Heart left ventricle (tissue), 16 donors: ENCODE results near the gene ZSWIM8. TPM values are rescaled to one million over a fixed set of nuclear protein-coding genes. Genes with fewer than 3 reads are reported as not detected.
A peak's percentile ranks its signal among the peaks of the same experiment; 100 is the strongest.

Experiments
- ATAC-seq, 4 donors: fragments of 200-7000 bp; cut with Tn5 transposase; one replicate each; pipeline ENCODE4 v1.9.1; 2020 to 2022; ENCODE audit warnings: moderate library complexity in 4 of 4, mild to moderate bottlenecking in 3 of 4, moderate number of reproducible peaks in 1 of 4
- DNase-seq, 5 donors: peaks; one replicate each; pipeline ENCODE4 v3.0.0-alpha.2; 2020
- H3K27ac ChIP-seq, 12 donors: fragments of 200-600 bp; sonication (generic) in 4 of 12; one replicate each; pipeline versions ENCODE4 v1.5.0 to v1.8.0; 2016 to 2022; ENCODE audit warnings: mild to moderate bottlenecking in 2 of 12
- H3K27me3 ChIP-seq, 9 donors: fragments of 200-600 bp; sonication (generic) in 2 of 9; one replicate each; pipeline versions ENCODE4 v1.5.1 to v1.8.0; 2016 to 2022; ENCODE audit warnings: mild to moderate bottlenecking in 3 of 9
- H3K36me3 ChIP-seq, 9 donors: fragments of 200-600 bp; sonication (generic) in 2 of 9; one replicate each; pipeline versions ENCODE4 v1.5.0 to v1.8.0; 2018 to 2022; ENCODE audit warnings: mild to moderate bottlenecking in 2 of 9
- H3K4me1 ChIP-seq, 12 donors: fragments of 200-600 bp; sonication (generic) in 4 of 12; one replicate each; pipeline versions ENCODE4 v1.5.0 to v1.8.0; 2016 to 2022; ENCODE audit warnings: mild to moderate bottlenecking in 3 of 12
- H3K4me3 ChIP-seq, 12 donors: fragments of 200-600 bp; sonication (generic) in 4 of 12; one replicate each; pipeline versions ENCODE4 v1.5.0 to v1.8.0; 2017 to 2022; ENCODE audit warnings: mild to moderate bottlenecking in 9 of 12, moderate library complexity in 4 of 12
- H3K9me3 ChIP-seq, 12 donors: fragments of 200-600 bp; sonication (generic) in 4 of 12; one replicate each; pipeline versions ENCODE4 v1.5.0 to v1.8.0; 2016 to 2022; ENCODE audit warnings: mild to moderate bottlenecking in 1 of 12
- POLR2A ChIP-seq, 2 donors: fragments of 450-650 bp; IDR thresholded peaks; one replicate each; pipeline ENCODE4 v1.6.1; 2017; ENCODE audit warnings: antibody characterized with exemption in 2 of 2, mild to moderate bottlenecking in 2 of 2, moderate library complexity in 2 of 2
- WGBS, 4 donors: extraction: QIAGEN DNeasy Blood & Tissue Kit in 2 of 4; methylation state at CpG; one replicate each; pipeline versions ENCODE4 v1.1.5 to v1.1.7; 2013 to 2018; 5-methylcytosine and 5-hydroxymethylcytosine counted together
- intact Hi-C, 10 donors: fragments of 100-400 bp; cut with DNase I; formaldehyde crosslinking; loops; one replicate each; pipeline versions ENCODE4 v1.11.1 to v1.14.2; 2022
- polyA plus RNA-seq, 2 donors: library from polyadenylated mRNA; stranded (reverse); fragments of 200-250 nt; gene quantifications; one replicate each; pipeline ENCODE4 v1.2.3, GENCODE V29; 2013
- total RNA-seq, 9 donors: library from RNA; depleted of rRNA in 2 of 9; stranded (reverse); fragments of >200 nt in 2 of 9; fragmentation: NEBNext Ultra II Directional in 3 of 9; extraction: Animal tissue kit (Norgen Biotek cat#: 25700) in 3 of 9; gene quantifications; one replicate each; pipeline versions ENCODE4 v1.1.0 to v1.2.4, GENCODE V29; 2016 to 2023
- TF ChIP-seq, protein P1 (sequence below), 12 donors: fragments of 200-600 bp; sonication (generic) in 4 of 12; IDR thresholded peaks; one replicate each; pipeline versions ENCODE4 v1.5.0 to v1.8.0; 2018 to 2022; ENCODE audit warnings: antibody characterized with exemption in 12 of 12, mild to moderate bottlenecking in 5 of 12
- donor health status: ischemic (EF 13 %, LVEDD 7.1; RV severe dilation, severe dysfunction).
- donor health status: healthy with polysubstance abuse.
- donor health status: DM: no; HTN: yes; CAD: no.
- donor health status: DM: no; HTN: no; CAD: no.
- donor health status: ischemic (EF 25% LVEDD 6.9; RV normal size, moderate dysfunction).
- donor health status: ischemic (EF 25% LVEDD 5.7; RV mildly dilated, moderate dysfunction).
- donor health status: healthy.
- donor health status: DM: yes; HTN: yes; CAD: no.
- donor health status: ischemic (EF 35%, LVEDD 5.7; RV mildly dilated, moderate dysfunction).
- donor health status: nonischemic (EF 11% LVEDD 7.7; RV severe dilation, severe dysfunction).
- donor health status: DM: yes; HTN: yes; CAD: no.
- donor health status: PGD.
- donor health status: ischemic (EF 29% LVEDD 5.4; RV normal size, mild dysfunction).
- donor health status: nonischemic (EF 23%, LVEDD 6.1; RV moderate dilation, normal function).

Gene ZSWIM8
- total and polyA plus RNA-seq, 11 donors, result 37.6 to 69.7 (median 58.0) TPM

DNA sequence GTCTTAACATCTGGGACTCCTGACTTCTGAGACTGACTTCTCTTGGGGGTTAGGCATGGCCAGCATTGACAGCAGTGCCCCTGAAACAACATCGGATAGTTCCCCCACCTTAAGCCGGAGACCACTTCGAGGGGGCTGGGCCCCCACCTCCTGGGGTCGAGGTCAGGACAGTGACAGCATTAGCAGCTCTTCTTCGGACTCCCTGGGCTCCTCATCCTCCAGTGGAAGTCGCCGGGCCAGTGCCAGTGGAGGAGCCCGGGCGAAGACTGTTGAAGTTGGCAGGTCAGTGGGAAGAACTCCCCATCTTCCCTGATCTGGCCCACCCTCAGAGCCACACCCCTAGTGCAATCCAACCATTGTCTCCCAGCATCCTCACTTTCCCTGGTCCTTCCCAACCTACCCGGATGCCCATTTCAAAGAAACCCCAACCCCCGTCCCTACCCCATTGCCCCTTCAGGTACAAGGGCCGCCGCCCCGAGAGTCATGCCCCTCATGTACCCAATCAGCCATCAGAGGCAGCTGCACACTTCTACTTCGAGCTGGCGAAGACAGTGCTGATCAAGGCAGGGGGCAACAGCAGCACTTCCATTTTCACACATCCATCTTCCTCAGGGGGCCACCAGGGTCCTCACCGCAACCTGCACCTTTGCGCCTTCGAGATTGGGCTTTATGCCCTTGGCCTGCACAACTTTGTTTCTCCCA, 12.1 kb downstream of the ZSWIM8 start:
- Histone ChIP-seq H3K27me3 (no peaks in the 10 kb centered on the region), H3K4me1 (no peaks in the 10 kb centered on the region), H3K27ac (no peak overlapping the region), H3K4me3 (no peak overlapping the region), H3K36me3 (peaks cover 0 to 100% (median 97%) of the 10 kb centered on the region in 9 donors), H3K9me3 (no peaks in the 10 kb centered on the region)
- WGBS, 4 donors, result 90 to 91% (median 91%) methylated on average over 15 to 19 of the region's 19 CpGs
- DNase-seq, result no peak
- ATAC-seq, result no peak
- TF ChIP-seq, protein P1, sequence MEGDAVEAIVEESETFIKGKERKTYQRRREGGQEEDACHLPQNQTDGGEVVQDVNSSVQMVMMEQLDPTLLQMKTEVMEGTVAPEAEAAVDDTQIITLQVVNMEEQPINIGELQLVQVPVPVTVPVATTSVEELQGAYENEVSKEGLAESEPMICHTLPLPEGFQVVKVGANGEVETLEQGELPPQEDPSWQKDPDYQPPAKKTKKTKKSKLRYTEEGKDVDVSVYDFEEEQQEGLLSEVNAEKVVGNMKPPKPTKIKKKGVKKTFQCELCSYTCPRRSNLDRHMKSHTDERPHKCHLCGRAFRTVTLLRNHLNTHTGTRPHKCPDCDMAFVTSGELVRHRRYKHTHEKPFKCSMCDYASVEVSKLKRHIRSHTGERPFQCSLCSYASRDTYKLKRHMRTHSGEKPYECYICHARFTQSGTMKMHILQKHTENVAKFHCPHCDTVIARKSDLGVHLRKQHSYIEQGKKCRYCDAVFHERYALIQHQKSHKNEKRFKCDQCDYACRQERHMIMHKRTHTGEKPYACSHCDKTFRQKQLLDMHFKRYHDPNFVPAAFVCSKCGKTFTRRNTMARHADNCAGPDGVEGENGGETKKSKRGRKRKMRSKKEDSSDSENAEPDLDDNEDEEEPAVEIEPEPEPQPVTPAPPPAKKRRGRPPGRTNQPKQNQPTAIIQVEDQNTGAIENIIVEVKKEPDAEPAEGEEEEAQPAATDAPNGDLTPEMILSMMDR (IDR thresholded peaks at IDR 0.05), result no peak
- no peak for TF ChIP-seq POLR2A (IDR thresholded peaks at IDR 0.05)
- intact Hi-C loops, result no loop called here

DNA sequence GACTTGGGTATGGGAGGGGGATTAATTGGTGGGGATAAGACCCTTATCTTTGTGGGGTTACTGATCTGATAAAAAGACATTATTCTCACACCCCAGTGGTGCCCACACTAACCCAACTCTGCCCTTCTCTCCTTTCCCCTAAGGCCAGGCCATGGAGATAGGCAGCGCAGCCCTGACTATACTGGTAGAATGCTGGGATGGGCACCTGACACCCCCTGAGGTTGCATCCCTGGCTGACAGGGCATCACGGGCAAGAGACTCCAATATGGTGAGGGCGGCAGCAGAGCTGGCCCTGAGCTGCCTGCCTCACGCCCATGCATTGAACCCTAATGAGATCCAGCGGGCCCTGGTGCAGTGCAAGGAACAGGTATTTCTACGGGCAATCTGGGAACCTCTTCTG, 12.7 kb downstream of the ZSWIM8 start:
- DNase-seq (no peak), ATAC-seq (no peak)
- no peaks in the 10 kb centered on the region for H3K4me1 ChIP-seq
- no peak overlapping the region for H3K27ac ChIP-seq
- no peaks in the 10 kb centered on the region for H3K9me3 ChIP-seq
- H3K4me3 ChIP-seq, result no peak overlapping the region
- intact Hi-C loops, result no loop called here
- H3K36me3 ChIP-seq, result peaks cover 0 to 100% (median 97%) of the 10 kb centered on the region in 9 donors
- H3K27me3 ChIP-seq, result no peaks in the 10 kb centered on the region
- TF ChIP-seq POLR2A (IDR thresholded peaks at IDR 0.05), result no peak
- WGBS, 4 donors, result 90 to 100% (median 94%) methylated on average over 2 to 6 of the region's 6 CpGs

DNA sequence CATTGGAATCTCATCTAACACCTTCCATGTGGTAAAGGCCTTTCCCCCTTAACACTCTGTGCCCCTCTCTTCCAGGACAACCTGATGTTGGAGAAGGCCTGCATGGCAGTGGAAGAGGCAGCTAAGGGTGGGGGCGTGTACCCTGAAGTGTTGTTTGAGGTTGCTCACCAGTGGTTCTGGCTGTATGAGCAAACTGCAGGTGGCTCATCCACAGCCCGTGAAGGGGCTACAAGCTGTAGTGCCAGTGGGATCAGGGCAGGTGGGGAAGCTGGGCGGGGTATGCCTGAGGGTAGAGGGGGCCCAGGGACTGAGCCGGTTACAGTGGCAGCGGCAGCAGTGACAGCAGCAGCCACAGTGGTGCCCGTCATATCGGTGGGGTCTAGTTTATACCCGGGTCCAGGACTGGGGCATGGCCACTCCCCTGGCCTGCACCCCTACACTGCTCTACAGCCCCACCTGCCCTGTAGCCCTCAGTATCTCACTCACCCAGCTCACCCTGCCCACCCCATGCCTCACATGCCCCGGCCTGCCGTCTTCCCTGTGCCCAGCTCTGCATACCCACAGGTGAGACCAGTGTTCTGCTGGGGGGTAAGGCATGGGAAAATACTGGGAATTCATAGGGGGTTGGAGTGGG, 13.6 kb downstream of the ZSWIM8 start:
- WGBS, 4 donors, result 82 to 91% (median 82%) methylated on average over 3 to 10 of the region's 10 CpGs
- TF ChIP-seq, protein P1 (IDR thresholded peaks at IDR 0.05), result no peak
- no peak for TF ChIP-seq POLR2A (IDR thresholded peaks at IDR 0.05)
- peaks cover 0 to 2% (median 0%) of the 10 kb centered on the region in 12 donors for H3K4me1 ChIP-seq
- H3K9me3 ChIP-seq, result no peaks in the 10 kb centered on the region
- peaks cover 3 to 100% (median 97%) of the 10 kb centered on the region in 9 donors for H3K36me3 ChIP-seq
- ATAC-seq (peak in 2 of 4 donors; percentile 7 to 13), DNase-seq (no peak)
- intact Hi-C loops, result no loop called here
- no peaks in the 10 kb centered on the region for H3K27me3 ChIP-seq
- no peak overlapping the region for H3K27ac ChIP-seq
- H3K4me3 ChIP-seq, result no peak overlapping the region

DNA sequence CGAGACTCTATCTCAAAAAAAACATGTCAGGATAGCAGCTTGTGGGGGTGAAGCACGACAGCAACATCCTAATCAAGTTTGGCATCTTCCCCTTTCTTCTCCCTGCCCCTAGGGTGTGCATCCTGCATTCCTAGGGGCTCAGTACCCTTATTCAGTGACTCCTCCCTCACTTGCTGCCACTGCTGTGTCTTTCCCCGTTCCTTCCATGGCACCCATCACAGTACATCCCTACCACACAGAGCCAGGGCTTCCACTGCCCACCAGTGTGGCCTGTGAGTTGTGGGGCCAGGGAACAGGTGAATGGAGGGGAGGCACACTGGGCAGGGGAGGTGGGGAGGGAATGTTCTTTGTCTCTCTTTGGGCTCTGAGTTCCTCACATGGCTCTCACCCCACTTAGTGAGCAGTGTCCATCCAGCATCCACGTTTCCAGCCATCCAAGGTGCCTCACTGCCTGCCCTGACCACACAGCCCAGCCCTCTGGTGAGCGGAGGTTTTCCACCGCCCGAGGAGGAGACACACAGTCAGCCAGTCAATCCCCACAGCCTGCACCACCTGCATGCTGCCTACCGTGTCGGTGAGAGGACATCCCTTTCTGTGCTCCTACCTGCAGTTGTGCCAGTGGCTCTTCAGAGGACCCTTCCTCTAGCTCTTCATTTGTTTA, 14.6 kb downstream of the ZSWIM8 start:
- WGBS, 4 donors, result 72 to 74% (median 73%) methylated on average over 8 to 9 of the region's 9 CpGs
- DNase-seq, result no peak
- H3K27me3 ChIP-seq, result no peaks in the 10 kb centered on the region
- no peak overlapping the region for H3K27ac ChIP-seq
- H3K36me3 ChIP-seq, result peaks cover 3 to 100% (median 97%) of the 10 kb centered on the region in 9 donors
- TF ChIP-seq, protein P1 (IDR thresholded peaks at IDR 0.05), result no peak
- TF ChIP-seq POLR2A (IDR thresholded peaks at IDR 0.05), result no peak
- no peak overlapping the region for H3K4me3 ChIP-seq
- intact Hi-C loops, result no loop called here
- H3K9me3 ChIP-seq, result no peaks in the 10 kb centered on the region
- peaks cover 0 to 7% (median 0%) of the 10 kb centered on the region in 12 donors for H3K4me1 ChIP-seq
- peak in 2 of 4 donors; percentile 2 to 3 for ATAC-seq
